Kidney (tissue), 14 donors: ENCODE data around the gene BRINP1. TPM values are rescaled to one million over a fixed set of nuclear protein-coding genes. Genes with fewer than 3 reads are reported as not detected.

ENCODE experiments used
- DNase-seq, 5 donors: peaks; one replicate each; pipeline ENCODE4 v3.0.0-alpha.2; 2013 to 2020
- FAIRE-seq: peaks from 2 replicates; lab custom pipeline; 2012; peaks lifted over from hg19 to GRCh38; lab: Jason Lieb, UNC
- H3K27ac ChIP-seq, 2 donors: one replicate each; pipeline ENCODE4 v1.7.0; 2013; ENCODE audit warnings: low read depth in 2 of 2, low read length in 2 of 2, inconsistent platforms in 1 of 2
- H3K27me3 ChIP-seq: one replicate; pipeline ENCODE4 v1.7.1; 2013; ENCODE audit warnings: low read length, inconsistent platforms; ENCODE audit not compliant: control insufficient read depth, insufficient read depth
- H3K36me3 ChIP-seq, 3 donors: one replicate each; pipeline versions ENCODE4 v1.7.0 to v1.7.1; 2013; ENCODE audit warnings: low read length in 3 of 3, control low read depth in 1 of 3, inconsistent platforms in 1 of 3; ENCODE audit not compliant: insufficient read depth in 3 of 3, control insufficient read depth in 2 of 3
- H3K4me1 ChIP-seq, 3 donors: one replicate each; pipeline versions ENCODE4 v1.7.0 to v1.7.1; 2013; ENCODE audit warnings: low read length in 3 of 3, inconsistent platforms in 1 of 3, low read depth in 1 of 3; ENCODE audit not compliant: control insufficient read depth in 2 of 3, insufficient read depth in 2 of 3
- H3K4me3 ChIP-seq, 3 donors: one replicate each; pipeline versions ENCODE4 v1.7.0 to v1.8.1; 2013; ENCODE audit warnings: low read length in 3 of 3, control low read depth in 1 of 3, inconsistent platforms in 1 of 3
- H3K9ac ChIP-seq, 3 donors: one replicate each; pipeline versions ENCODE4 v1.7.0 to v1.7.1; 2013; ENCODE audit warnings: low read length in 3 of 3, control low read depth in 1 of 3, inconsistent platforms in 1 of 3
- H3K9me3 ChIP-seq, 3 donors: one replicate each; pipeline versions ENCODE4 v1.7.0 to v1.7.1; 2013; ENCODE audit warnings: low read length in 3 of 3, control low read depth in 1 of 3, inconsistent platforms in 1 of 3; ENCODE audit not compliant: control insufficient read depth in 2 of 3, insufficient read depth in 1 of 3
- CTCF ChIP-seq: IDR thresholded peaks from 3 replicates; pipeline ENCODE4 v1.5.1; 2012; ENCODE audit warnings: mild to moderate bottlenecking, moderate library complexity, borderline replicate concordance; ENCODE audit not compliant: insufficient read depth; ENCODE audit errors: extremely low read depth
- intact Hi-C: fragments of 100-400 bp; cut with DNase I; formaldehyde crosslinking; loops from one replicate; pipeline ENCODE4 v1.11.1; 2022
- polyA plus RNA-seq: library from polyadenylated mRNA; stranded (reverse); fragments of 350-450 nt; fragmentation: Illumina TruSeq; extraction: RNeasy Lipid Tissue Mini Kit (QIAGEN cat#74804); gene quantifications from one replicate; pipeline ENCODE4 v1.2.3, GENCODE V29; 2014; ENCODE audit warnings: low read depth, low replicate concordance; ENCODE audit not compliant: insufficient read depth
- total RNA-seq: library from RNA; stranded (reverse); fragmentation: NEBNext Ultra II Directional; extraction: Animal tissue kit (Norgen Biotek cat#: 25700); gene quantifications from one replicate; pipeline ENCODE4 v1.2.1, GENCODE V29; 2021
- donor health status: control.
- donor health status: control.
- donor health status: control.
- donor health status: control.
- donor health status: control.
- donor health status: DM: yes; HTN: yes; CAD: no.
- donor health status: Normal renal cell carcinoma (clear cell type).

Gene BRINP1
- total and polyA plus RNA-seq, 2 donors from 2014 or later = 0.84 to 1.4 TPM

- intact Hi-C loops = no loop called here
- TF ChIP-seq CTCF = no peak
- no peak for DNase-seq
- Histone ChIP-seq H3K27me3 (no peaks in the 10 kb centered on the region), H3K27ac (no peak overlapping the region), H3K9me3 (no peaks in the 10 kb centered on the region), H3K9ac (no peak overlapping the region), H3K36me3 (no peaks in the 10 kb centered on the region), H3K4me3 (no peak overlapping the region), H3K4me1 (no peaks in the 10 kb centered on the region)
- FAIRE-seq = no peak
Measured at GRCh38 chr9:119250730-119251129, 118.5 kb downstream of the BRINP1 start.

- H3K36me3 ChIP-seq = no peaks in the 10 kb centered on the region
- FAIRE-seq = no peak
- H3K9me3 ChIP-seq = no peaks in the 10 kb centered on the region
- H3K4me3 ChIP-seq = no peak overlapping the region
- no peak overlapping the region for H3K27ac ChIP-seq
- intact Hi-C loops = no loop called here
- H3K27me3 ChIP-seq = no peaks in the 10 kb centered on the region
- no peak for TF ChIP-seq CTCF
- no peak overlapping the region for H3K9ac ChIP-seq
- H3K4me1 ChIP-seq = no peaks in the 10 kb centered on the region
- DNase-seq = peak in 1 of 5 donors; percentile 6
Measured at GRCh38 chr9:119240546-119240945, 128.7 kb downstream of the BRINP1 start.

- FAIRE-seq (no peak), DNase-seq (no peak)
- H3K36me3 ChIP-seq = no peaks in the 10 kb centered on the region
- no peaks in the 10 kb centered on the region for H3K4me1 ChIP-seq
- no peaks in the 10 kb centered on the region for H3K9me3 ChIP-seq
- no peak overlapping the region for H3K27ac ChIP-seq
- no peak overlapping the region for H3K4me3 ChIP-seq
- no peak for TF ChIP-seq CTCF
- no peak overlapping the region for H3K9ac ChIP-seq
- no peaks in the 10 kb centered on the region for H3K27me3 ChIP-seq
- intact Hi-C loops = no loop called here
Measured at GRCh38 chr9:119234636-119235035, 134.6 kb downstream of the BRINP1 start.

GRCh38 chr9:119227422-119227821, 141.8 kb downstream of the BRINP1 start:
- Histone ChIP-seq H3K27ac (no peak overlapping the region), H3K36me3 (no peaks in the 10 kb centered on the region), H3K27me3 (no peaks in the 10 kb centered on the region), H3K9me3 (no peaks in the 10 kb centered on the region), H3K4me1 (no peaks in the 10 kb centered on the region), H3K4me3 (no peak overlapping the region), H3K9ac (no peak overlapping the region)
- DNase-seq (no peak), FAIRE-seq (no peak)
- no peak for TF ChIP-seq CTCF
- intact Hi-C loops = no loop called here
